WTC11 (cell line): Measurements from ENCODE around the gene RTN4RL1.

Experiments
- ATF1 ChIP-seq: sonication (generic); formaldehyde crosslinking; IDR thresholded peaks from 2 replicates; pipeline ENCODE4 v1.8.1; 2023; ENCODE audit warnings: mild to moderate bottlenecking, moderate library complexity, missing genetic modification reagents
- TF ChIP-seq, protein P1 (sequence below): fragments of 200-600 bp; IDR thresholded peaks from 2 replicates; pipeline ENCODE4 v1.8.0; 2022; ENCODE audit warnings: antibody characterized with exemption
- TF ChIP-seq, protein P2 (sequence below): sonication (generic); formaldehyde crosslinking; IDR thresholded peaks from 2 replicates; pipeline ENCODE4 v1.8.1; 2022; ENCODE audit warnings: low read depth, missing genetic modification reagents, borderline replicate concordance

DNA sequence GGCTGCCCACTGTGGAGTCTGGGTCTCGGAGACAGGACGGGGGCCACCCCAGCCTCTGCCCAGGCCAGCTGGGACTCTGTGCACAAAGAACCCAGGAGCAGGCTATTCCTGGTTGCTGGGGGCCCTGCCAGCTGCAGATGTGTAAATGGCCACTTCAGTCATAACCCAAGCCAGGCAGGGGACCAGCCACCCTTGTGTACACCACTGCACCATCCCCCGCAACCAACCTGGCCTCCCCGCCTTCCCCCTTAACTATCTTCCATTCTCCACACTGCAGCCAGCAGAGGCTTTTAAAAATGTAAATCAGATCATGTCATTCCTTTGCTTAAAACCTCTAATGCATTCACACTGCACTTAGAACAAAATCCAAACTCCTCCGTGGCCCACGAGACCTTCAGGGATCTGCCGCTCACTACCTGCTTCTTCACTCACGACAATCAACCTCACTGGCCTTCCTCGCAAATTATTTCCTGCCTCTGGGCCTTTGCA, 28.3 kb downstream of the RTN4RL1 start:
- TF ChIP-seq, protein P1, sequence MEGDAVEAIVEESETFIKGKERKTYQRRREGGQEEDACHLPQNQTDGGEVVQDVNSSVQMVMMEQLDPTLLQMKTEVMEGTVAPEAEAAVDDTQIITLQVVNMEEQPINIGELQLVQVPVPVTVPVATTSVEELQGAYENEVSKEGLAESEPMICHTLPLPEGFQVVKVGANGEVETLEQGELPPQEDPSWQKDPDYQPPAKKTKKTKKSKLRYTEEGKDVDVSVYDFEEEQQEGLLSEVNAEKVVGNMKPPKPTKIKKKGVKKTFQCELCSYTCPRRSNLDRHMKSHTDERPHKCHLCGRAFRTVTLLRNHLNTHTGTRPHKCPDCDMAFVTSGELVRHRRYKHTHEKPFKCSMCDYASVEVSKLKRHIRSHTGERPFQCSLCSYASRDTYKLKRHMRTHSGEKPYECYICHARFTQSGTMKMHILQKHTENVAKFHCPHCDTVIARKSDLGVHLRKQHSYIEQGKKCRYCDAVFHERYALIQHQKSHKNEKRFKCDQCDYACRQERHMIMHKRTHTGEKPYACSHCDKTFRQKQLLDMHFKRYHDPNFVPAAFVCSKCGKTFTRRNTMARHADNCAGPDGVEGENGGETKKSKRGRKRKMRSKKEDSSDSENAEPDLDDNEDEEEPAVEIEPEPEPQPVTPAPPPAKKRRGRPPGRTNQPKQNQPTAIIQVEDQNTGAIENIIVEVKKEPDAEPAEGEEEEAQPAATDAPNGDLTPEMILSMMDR: no peak
- TF ChIP-seq, protein P2, sequence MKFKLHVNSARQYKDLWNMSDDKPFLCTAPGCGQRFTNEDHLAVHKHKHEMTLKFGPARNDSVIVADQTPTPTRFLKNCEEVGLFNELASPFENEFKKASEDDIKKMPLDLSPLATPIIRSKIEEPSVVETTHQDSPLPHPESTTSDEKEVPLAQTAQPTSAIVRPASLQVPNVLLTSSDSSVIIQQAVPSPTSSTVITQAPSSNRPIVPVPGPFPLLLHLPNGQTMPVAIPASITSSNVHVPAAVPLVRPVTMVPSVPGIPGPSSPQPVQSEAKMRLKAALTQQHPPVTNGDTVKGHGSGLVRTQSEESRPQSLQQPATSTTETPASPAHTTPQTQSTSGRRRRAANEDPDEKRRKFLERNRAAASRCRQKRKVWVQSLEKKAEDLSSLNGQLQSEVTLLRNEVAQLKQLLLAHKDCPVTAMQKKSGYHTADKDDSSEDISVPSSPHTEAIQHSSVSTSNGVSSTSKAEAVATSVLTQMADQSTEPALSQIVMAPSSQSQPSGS (CRISPR knock-in tag): no peak
- no peak for TF ChIP-seq ATF1 (CRISPR knock-in tag)
